Hematopoietic multipotent progenitor cell (in vitro differentiated cells): ENCODE data around the gene PTPRG. TPM values are rescaled to one million over a fixed set of nuclear protein-coding genes. Genes with fewer than 3 reads are reported as not detected.

Source experiments
- DNase-seq, 3 donors: peaks; one replicate each; pipeline ENCODE4 v3.0.0-alpha.2; 2011 to 2015; ENCODE audit warnings: low read depth in 2 of 3, low spot score in 2 of 3
- total RNA-seq: library from RNA; depleted of rRNA; stranded (reverse); fragments of >200 nt; gene quantifications from one replicate; pipeline ENCODE4 v1.2.3, GENCODE V29; 2012

The PTPRG gene
- total RNA-seq, 1 donor, result under 0.01 TPM

DNA sequence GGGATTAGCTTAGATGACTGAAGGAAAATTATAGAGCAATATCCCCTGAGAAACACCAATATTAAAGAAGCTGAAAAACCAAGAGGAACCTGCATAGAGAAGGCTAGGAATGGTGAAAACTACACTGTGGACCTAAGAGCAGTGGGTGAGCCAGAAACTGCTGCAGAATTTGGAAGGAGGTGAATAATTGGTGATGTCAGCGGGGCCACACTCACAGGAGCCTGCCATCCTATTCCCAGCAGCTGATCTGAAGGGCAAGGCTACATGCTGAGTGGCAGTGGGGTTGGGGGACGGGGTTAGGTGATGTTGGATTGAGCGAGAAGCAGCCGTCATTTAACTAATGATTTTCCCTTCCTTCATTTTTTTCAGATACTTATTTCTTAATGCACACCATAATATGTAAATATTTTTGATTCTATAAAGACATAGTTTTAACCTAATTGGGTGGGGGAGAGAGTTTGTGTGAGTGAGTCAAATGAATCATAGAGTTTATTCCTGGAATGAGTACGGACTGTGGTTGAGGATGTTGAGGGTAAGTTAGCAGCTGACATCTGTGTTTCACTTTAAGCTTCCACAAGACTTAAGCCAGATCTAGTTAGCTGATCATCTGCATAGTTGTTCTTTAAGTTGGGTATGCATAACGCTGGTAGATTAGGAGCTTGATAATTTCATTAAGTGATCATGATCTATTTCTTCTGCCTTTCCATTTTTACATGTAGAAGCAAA is 222.8 kb downstream of the PTPRG start:
- DNase-seq, result no peak

DNA sequence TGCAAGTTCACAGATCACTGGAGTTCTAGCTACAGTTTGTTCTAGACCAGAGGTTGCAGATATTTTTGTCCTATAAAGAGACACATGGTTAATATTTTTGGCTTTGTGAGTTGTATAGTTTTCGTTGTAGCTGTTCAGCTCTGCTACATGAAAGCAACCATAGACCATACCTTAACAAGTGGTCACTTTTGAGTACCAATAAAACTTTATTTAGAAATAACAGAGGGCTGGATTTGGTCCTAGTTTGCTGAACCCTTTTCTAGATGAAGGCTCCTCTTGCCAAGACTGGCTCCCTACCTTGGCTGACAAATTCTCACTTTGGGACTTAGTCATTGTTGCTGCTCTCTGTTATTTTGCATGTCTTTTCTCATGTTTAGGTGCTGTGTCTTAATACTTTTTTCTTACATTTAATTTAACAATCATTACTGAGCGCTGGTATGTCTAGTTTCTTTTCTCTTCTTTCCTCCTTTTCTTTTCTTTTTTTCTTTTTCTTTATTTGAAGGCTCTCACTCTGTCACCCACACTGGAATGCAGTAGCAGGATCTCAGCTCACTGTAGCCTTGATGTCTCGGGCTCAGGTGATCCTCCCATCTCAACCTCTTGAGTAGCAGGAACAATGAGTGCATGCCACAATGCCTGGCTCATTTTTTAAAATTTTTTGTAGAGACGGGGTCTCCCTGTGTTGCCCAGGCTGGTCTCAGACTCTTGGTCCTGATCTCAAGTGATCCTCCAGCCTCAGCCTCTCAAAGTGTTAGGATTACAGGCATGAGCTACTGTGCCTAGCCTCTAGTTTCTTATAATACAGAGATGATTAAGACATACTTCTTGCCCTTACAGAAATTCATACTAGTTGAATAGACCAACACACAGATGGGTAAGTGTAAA is 227.5 kb downstream of the PTPRG start:
- no peak for DNase-seq

- DNase-seq, result no peak
These were observed 228.5 kb downstream of the PTPRG start for GRCh38 chr3:61789861-61790260.

- no peak for DNase-seq
These were observed 229.0 kb downstream of the PTPRG start for GRCh38 chr3:61790411-61790810.

- DNase-seq, result no peak
These were observed 231.7 kb downstream of the PTPRG start for GRCh38 chr3:61793056-61793455.

DNA sequence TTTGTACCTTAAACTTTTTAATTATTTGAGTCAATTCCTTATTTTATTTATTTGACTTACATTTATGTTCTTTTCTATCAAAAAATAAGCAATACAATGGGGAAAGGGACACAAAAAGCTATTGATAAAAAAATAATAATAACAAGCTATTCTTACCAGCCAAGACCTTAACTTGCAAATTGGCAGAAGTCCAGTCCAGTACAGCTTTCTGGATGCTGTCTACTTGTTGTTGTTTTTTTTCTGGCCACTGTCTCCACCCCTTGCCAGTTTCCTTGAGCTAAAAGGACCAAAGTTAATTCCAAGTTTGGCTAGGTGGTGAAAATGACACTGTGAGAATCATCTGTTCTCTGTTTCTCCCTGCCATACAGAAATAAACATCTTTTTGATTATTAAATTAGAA is 232.2 kb downstream of the PTPRG start:
- DNase-seq, result no peak

DNA sequence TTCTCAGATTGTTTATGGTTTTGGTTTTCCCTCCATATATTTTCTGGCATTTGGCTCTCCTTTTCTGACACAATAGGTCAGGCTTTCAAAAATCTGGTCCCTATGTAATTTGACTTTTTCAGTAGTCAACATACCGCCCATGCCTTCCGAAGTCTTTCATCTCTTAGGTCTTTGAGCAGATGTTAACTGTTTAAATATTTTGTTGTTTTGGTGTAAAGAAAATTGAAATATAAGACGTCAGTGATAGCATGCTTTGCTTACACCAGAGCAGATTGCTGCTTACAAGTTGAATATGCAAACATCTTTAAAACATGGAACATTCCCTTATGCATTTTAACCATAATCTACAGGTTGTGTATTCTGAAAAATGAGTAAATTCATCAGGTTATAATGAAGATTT is 233.0 kb downstream of the PTPRG start:
- DNase-seq, result no peak

GRCh38 chr3:61794961-61795360 is 233.6 kb downstream of the PTPRG start:
- no peak for DNase-seq

DNA sequence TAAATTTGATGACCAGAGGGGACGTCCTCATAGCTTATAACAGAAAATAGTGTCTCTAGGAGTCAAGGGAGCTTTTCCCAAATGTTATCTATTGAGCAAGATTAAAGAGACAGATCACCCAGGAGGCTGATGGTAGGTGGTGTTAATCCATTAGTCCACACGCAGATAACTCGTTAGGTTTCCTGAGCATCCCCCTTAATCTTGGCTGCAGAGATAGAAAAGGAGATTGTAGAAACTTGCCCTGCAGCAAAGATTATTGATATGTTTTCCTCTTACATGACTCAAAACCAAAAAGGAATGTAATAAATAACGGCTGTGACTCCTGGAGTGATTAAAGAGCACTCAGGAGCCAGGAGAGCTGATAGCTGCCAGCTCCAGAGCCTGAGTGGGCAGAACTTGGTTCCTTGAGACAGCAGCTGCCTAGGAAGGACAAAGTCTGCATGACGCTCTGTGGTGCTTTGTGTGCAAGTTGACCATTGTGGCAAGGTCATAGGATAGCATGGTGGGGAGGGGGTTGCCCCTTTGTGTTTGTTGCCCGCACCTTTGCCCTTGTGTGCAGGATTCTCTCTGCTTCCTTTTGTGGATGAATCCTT is 234.8 kb downstream of the PTPRG start:
- no peak for DNase-seq

DNA sequence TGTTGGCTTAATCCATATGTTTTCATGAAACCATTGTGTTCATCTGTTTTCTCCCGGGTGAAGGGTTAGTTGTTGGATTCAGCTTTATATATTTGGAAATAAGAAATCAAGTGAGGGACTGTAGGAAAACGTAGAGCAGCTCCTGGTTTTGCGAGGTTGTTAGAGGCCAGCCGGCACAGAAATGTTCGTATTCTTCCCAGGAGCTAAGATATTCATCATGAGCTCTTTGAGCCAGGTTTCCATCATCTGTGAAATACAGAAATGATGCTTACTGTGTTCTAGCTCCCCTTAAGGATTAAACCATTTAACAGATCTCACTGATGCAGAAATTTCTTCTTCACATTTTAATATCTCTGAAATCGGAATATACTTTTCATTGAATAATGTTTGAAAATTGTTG is 235.5 kb downstream of the PTPRG start:
- no peak for DNase-seq

DNA sequence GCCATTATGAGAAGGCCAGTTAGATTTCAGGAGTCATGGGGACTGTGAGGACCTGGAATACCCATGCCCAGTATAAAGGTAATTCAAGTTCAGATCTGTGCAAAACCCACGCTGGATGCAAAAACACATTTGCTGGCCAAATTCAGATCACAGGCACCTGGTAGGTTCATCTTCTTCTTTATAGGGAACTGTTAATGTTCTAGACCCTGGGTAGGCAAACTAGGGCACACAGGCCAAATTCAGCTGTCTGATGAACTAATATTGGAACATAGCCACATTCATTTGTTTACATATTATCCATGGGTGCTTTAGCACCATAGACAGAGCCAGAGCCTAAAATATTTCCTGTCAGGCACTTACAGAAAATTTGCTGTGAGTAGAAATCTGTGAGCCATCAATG is 241.4 kb downstream of the PTPRG start:
- DNase-seq, result no peak

DNA sequence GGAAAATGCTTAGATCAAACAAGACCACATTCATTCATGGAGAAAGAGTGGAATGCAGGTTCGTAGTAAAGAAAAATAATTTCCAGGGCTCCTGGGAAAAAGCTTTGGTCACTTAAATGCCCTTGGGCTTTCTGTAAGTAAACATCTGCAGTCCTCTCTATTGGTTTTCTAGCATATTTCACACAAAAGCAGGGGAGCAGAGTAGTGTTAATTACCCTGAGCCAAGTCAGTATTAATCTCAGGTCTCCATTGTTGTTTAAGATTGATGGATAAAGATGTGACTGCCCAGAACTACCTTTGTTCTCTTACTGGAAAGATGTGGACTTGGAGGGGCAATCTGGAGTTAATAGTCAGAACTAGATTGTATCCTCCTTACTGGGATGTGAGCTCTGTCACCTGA is 242.6 kb downstream of the PTPRG start:
- no peak for DNase-seq

- no peak for DNase-seq
These were observed 243.4 kb downstream of the PTPRG start for GRCh38 chr3:61804782-61805181.

DNA sequence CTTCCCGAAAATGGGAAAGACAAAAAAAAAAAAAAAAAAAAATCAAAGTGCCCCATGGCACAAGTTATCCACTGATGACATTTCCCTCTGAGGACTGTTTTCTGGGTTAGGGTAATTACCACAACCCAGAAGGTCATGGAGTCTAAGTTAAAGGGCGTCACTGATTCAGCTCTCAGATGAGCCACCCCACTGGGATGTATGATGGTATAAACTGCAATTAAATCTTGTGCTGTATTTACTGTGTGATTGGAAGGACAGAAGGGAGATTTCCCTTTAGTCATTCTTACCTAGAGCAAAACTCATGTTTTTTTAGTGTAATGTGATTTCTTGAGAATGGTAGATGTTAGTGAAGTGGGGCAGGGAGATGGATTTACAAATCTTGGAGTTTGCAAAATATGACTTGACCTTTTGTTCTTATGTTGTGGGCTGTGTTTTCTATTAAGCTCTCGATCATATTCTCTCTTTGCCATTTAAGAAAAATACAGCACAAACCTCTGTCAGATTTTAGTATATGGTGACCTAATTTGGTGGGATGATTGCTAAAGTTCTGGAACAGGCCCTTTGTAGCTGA is 244.2 kb downstream of the PTPRG start:
- no peak for DNase-seq

GRCh38 chr3:61806810-61807209 is 245.4 kb downstream of the PTPRG start:
- no peak for DNase-seq

DNA sequence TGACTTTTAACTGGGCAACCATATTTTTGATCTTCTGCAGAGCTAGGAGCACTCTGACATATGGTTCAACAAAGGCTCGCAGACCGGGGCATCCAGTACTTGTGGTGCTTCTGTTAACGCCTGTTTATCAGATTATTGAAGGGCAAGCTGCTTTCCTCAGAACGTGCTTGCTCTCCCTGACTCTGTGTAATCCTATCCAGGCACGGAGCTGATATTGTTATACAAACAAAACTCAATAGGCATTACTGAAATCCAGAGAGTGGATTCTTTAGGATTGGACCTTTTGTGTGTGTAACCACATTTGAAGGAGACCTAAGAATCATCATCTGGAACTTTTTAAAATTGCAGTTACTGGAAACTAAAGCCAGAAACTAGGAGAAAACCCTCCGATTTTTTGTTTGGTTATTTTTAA is 246.5 kb downstream of the PTPRG start:
- no peak for DNase-seq

GRCh38 chr3:61808526-61808925 is 247.2 kb downstream of the PTPRG start:
- no peak for DNase-seq

DNA sequence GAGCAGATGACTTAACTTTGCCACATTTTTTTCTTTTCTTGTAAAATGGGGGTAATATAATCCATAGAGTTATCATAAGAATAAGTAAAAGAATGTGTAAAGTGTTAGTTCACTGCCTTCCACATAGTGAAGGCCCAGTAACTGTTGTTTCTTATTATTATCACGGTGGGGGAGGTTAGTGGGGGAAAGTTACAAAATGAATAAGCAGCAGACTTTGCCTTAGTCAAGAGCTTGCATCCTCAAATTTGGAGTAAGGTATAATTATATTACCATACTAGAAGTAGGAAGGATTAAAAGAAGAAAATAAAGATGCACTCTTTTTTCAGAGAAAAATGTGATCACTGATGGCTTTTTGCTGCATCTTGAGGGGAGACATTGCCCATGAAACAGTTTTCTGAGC is 247.6 kb downstream of the PTPRG start:
- no peak for DNase-seq

DNA sequence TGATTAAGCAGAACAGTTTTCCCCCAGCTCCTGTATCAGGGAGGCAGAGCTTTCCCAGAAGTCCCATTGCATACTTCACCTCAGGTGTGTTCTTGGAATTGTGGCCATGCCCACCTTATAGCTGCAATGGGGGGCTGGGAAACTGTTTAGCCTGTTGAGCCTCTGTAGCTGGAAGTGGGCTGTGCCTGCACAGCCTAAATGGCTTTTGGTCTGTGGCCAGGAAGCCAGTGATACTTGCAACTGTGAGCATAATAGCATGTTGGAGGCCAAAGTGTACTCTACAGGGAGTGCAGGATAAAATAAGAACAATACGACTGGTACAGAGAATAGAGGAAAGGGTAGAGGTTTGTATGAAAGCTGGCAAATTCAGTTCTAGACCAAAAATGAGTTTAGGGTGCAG is 248.5 kb downstream of the PTPRG start:
- no peak for DNase-seq

DNA sequence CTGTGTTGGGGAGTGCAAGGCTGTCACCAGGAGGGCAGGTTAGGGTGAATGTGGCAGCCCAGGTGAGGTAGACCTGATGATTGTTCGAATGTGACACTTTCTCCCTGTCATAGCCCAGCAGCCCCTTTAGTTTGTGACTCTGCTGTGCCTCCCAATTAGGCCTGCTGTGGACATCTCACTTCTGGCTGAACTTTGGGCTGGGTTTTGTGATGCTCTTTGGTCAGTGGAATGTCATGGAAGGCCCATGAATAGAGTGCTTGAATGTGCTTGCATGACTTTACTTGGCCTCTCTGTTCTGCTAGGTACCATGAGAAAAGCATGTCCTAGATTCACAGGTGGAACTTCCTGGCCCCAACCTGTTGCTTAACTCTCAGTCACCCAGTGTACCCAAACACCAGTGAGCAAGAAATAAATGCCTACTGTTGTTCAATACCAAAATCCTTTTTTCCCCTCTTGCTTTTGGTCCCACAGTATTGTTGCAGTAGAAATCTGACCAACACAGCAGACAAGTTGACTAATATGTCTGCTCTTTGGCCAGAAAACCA is 249.7 kb downstream of the PTPRG start:
- DNase-seq, result no peak

GRCh38 chr3:61811652-61812051 is 250.3 kb downstream of the PTPRG start:
- no peak for DNase-seq
